Measurements from ENCODE around the gene XRCC2. TPM values are rescaled to one million over a fixed set of nuclear protein-coding genes. Genes with fewer than 3 reads are reported as not detected.

The XRCC2 gene
- total and polyA plus RNA-seq, 2 of the 8 experiments (the other 6 are each of a cell fraction or from before 2014, with no cell fraction given): 14.6 to 34.0 TPM

DNA sequence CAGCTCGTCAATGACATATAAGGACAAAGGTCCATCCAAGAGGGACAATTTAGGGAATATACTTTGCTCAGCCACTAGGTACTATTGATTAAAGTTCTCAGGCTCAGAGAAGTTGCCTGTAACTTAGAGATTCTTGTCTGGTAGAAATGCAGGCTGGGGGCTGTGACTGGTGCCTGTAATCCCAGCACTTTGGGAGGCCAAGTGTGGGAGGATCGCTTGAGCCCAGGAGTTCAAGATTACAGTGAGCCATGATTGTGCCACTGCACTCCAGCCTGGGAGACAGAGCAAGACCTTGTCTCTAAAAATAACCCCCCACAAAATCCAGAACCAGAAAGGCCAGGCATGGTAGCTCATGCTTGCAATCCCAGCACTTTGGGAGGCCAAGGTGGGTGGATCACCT is 47.4 kb upstream of the XRCC2 start:
- Histone ChIP-seq H3K4ac (replicated peaks; ENCODE audit: insufficient read length, low read depth, low read length) (no peak overlapping the region), H3K79me1 (ENCODE audit: low read depth, low read length) (no peaks in the 10 kb centered on the region), H4K8ac (ENCODE audit: extremely low read depth, insufficient read depth, low read length) (no peak overlapping the region), H2BK12ac (ENCODE audit: low read depth, low read length) (no peak overlapping the region), H4K5ac (ENCODE audit: insufficient read length, low read depth, low read length) (no peak overlapping the region), H4K91ac (replicated peaks; ENCODE audit: insufficient read length, low read length) (no peak overlapping the region), H2BK20ac (ENCODE audit: low read length) (no peak overlapping the region), H3K79me2 (ENCODE audit: control insufficient read depth in 1 of 2, insufficient read depth in 2 of 2, low read length in 2 of 2) (no peaks in the 10 kb centered on the region), H3K23me2 (ENCODE audit: low read depth, low read length) (no peaks in the 10 kb centered on the region), H2AK5ac (ENCODE audit: low read depth, low read length) (no peak overlapping the region), H2BK120ac (replicated peaks; ENCODE audit: low read depth, low read length) (no peak overlapping the region), H3K27ac (ENCODE audit: low read depth, low read length) (no peak overlapping the region), H3K56ac (replicated peaks; ENCODE audit: insufficient read length, low read depth, low read length) (no peak overlapping the region), H3K4me3 (ENCODE audit: extremely low read depth in 1 of 4, insufficient read depth in 2 of 4, low read depth in 3 of 4, low read length in 4 of 4) (no peak overlapping the region), H3K36me3 (ENCODE audit: control insufficient read depth in 2 of 4, insufficient read depth in 4 of 4, low read length in 3 of 4) (no peaks in the 10 kb centered on the region), H3K9me3 (ENCODE audit: insufficient read depth in 2 of 2, low read depth in 1 of 2, low read length in 1 of 2) (no peaks in the 10 kb centered on the region), H2BK5ac (ENCODE audit: low read depth, low read length) (no peak overlapping the region), H3K9ac (replicated peaks in 1 of 4; ENCODE audit: extremely low read depth in 1 of 4, low read depth in 3 of 4, low read length in 3 of 4) (no peak overlapping the region), H3K27me3 (replicated peaks in 1 of 4; ENCODE audit: control insufficient read depth in 3 of 4, extremely low read depth in 1 of 4, insufficient read depth in 3 of 4, low read length in 3 of 4) (no peaks in the 10 kb centered on the region), H2BK15ac (ENCODE audit: low read length) (no peak overlapping the region), H3K4me2 (ENCODE audit: insufficient read depth in 1 of 2, low read depth in 2 of 2, low read length in 2 of 2) (no peak overlapping the region), H4K20me1 (replicated peaks in 1 of 2; ENCODE audit: control insufficient read depth in 1 of 2, insufficient read depth in 2 of 2, low read length in 2 of 2) (no peaks in the 10 kb centered on the region), H2AFZ (ENCODE audit: low read length) (peak overlapping the region; percentile 70; the same call in 1 of the 2 replicates), H3K14ac (ENCODE audit: insufficient read length) (no peak overlapping the region), H3K4me1 (replicated peaks in 1 of 4; ENCODE audit: control insufficient read depth in 3 of 4, insufficient read depth in 4 of 4, low read length in 3 of 4) (no peaks in the 10 kb centered on the region), H3K18ac (ENCODE audit: extremely low read depth, low read length) (no peak overlapping the region), H3K23ac (ENCODE audit: insufficient read length) (no peak overlapping the region)
- FAIRE-seq: no peak
- ChIA-PET POLR2A (ENCODE audit: partially characterized antibody) (interaction anchor here (0.6 to 0.9 kb wide), 2 partner anchors 47 to 352 kb away, joined by 3 to 4 read pairs; no protein-coding TSS in a partner anchor), CTCF (ENCODE audit: partially characterized antibody) (no interaction called here)
- WGBS, 2 experiments (ENCODE audit: extremely low coverage in 1 of 2, insufficient coverage in 1 of 2, insufficient read length in 1 of 2, insufficient replicate concordance in 2 of 2, low coverage in 1 of 2, low lambda C conversion rate in 2 of 2, missing lambda C conversion rate in 1 of 2): 94% methylated on average over 2 of the region's 2 CpGs; no CpG with 5 or more reads in 1 of the 2 experiments
- DNase-seq (ENCODE audit: low read depth in 1 of 2, low spot score in 2 of 2): no peak
- TF ChIP-seq EGR1 (IDR thresholded peaks at IDR 0.05; ENCODE audit: borderline replicate concordance, low read depth, low read length): no peak
- no peak for TF ChIP-seq ZNF274 (IDR thresholded peaks at IDR 0.05; ENCODE audit: borderline replicate concordance, extremely low read depth, low read length)
- no peak for TF ChIP-seq EZH2 (IDR thresholded peaks at IDR 0.05; ENCODE audit: low read depth, low read length, severe bottlenecking)
- TF ChIP-seq, protein P1, sequence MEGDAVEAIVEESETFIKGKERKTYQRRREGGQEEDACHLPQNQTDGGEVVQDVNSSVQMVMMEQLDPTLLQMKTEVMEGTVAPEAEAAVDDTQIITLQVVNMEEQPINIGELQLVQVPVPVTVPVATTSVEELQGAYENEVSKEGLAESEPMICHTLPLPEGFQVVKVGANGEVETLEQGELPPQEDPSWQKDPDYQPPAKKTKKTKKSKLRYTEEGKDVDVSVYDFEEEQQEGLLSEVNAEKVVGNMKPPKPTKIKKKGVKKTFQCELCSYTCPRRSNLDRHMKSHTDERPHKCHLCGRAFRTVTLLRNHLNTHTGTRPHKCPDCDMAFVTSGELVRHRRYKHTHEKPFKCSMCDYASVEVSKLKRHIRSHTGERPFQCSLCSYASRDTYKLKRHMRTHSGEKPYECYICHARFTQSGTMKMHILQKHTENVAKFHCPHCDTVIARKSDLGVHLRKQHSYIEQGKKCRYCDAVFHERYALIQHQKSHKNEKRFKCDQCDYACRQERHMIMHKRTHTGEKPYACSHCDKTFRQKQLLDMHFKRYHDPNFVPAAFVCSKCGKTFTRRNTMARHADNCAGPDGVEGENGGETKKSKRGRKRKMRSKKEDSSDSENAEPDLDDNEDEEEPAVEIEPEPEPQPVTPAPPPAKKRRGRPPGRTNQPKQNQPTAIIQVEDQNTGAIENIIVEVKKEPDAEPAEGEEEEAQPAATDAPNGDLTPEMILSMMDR (IDR thresholded peaks at IDR 0.05; ENCODE audit: control extremely low read depth in 1 of 3, insufficient read depth in 1 of 3, low read depth in 1 of 3, low read length in 3 of 3): no peak
- TF ChIP-seq, protein P2, sequence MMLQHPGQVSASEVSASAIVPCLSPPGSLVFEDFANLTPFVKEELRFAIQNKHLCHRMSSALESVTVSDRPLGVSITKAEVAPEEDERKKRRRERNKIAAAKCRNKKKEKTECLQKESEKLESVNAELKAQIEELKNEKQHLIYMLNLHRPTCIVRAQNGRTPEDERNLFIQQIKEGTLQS (IDR thresholded peaks at IDR 0.05; ENCODE audit: insufficient read depth, low read depth, low read length): no peak
- no peak for TF ChIP-seq SIX5 (IDR thresholded peaks at IDR 0.05; ENCODE audit: low read depth, low read length)
- TF ChIP-seq CBX5 (IDR thresholded peaks at IDR 0.05; ENCODE audit: low read depth, low read length): no peak
- TF ChIP-seq POU5F1 (IDR thresholded peaks at IDR 0.05; ENCODE audit: low read depth, low read length): no peak
- no peak for TF ChIP-seq CTBP2 (IDR thresholded peaks at IDR 0.05; ENCODE audit: borderline replicate concordance, insufficient read depth, insufficient read length, low read length)
- no peak for TF ChIP-seq NRF1 (IDR thresholded peaks at IDR 0.05; ENCODE audit: low read depth, low read length)
- no peak for TF ChIP-seq TAF7 (optimal IDR thresholded peaks at IDR 0.05; ENCODE audit: borderline replicate concordance, low read depth, low read length)
- TF ChIP-seq POLR2A (IDR thresholded peaks at IDR 0.05; ENCODE audit: control extremely low read depth in 1 of 2, low read depth in 2 of 2, low read length in 2 of 2): no peak

Data from H1 (cell line).